SK-N-MC (cell line): ENCODE results near the gene HNRNPC.

Experiments used
- EZH2 ChIP-seq: fragments of 200-600 bp; sonication (generic); IDR thresholded peaks from one replicate; pipeline ENCODE4 v1.6.1; 2017; ENCODE audit warnings: antibody characterized with exemption
- POLR2AphosphoS5 ChIP-seq: IDR thresholded peaks from 2 replicates; pipeline ENCODE4 v1.6.1; 2012; ENCODE audit warnings: mild to moderate bottlenecking, low read depth, low read length, borderline replicate concordance

- TF ChIP-seq EZH2 (no peak), POLR2AphosphoS5 (0 out of 2 replicates have a peak, but pooled peaks have one; percentile 1)
Observed at GRCh38 chr14:21255385-21256101, 13.7 kb downstream of the HNRNPC start.
